Bone marrow (tissue), 2 donors: ENCODE results near the gene GNAS.
A peak's percentile ranks its signal among the peaks of the same experiment; 100 is the strongest.
"Not testable (repeated sequence)": the region's sequence is repeated elsewhere in the genome, so short reads cannot be mapped to it uniquely, and the experiment has no call there.

Experiments used
- DNase-seq, 2 donors: peaks; one replicate each; lab custom pipeline; 2025; lab: John Stamatoyannopoulos, UW

GNAS gene

DNA sequence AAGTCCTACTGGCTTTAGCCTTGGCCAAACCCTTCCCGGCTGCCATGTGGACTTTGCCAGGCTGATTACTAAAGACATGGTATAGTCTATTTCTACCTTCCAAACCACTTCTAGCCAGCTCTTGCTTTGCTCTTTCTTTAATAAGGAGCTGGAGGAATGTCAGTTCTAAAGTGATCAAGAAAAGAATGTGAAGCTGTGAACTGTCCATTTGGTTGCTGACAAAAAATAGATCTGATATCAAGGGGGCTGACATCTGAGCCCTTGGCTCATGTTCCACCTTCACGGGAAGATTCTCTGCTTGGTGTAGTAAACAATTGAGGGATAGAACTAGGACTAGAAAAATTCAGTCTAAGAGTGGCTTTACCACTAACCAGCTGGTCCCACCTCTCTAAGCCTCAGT lies 24.4 kb upstream of the GNAS start:
- no peak for DNase-seq

DNA sequence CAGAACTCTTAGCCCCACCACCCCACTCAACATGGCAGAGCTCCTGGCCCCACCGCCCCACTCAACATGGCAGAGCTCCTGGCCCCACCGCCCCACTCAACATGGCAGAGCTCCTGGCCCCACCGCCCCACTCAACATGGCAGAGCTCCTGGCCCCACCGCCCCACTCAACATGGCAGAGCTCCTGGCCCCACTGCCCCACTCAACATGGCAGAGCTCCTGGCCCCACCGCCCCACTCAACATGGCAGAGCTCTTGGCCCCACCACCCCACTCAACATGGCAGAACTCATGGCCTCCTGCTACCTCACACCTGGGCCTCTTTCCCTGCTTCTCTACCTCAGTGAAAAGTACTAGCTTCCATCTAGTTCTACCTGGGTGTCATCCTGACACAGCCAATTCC lies 23.7 kb upstream of the GNAS start:
- not testable (repeated sequence) for DNase-seq

DNA sequence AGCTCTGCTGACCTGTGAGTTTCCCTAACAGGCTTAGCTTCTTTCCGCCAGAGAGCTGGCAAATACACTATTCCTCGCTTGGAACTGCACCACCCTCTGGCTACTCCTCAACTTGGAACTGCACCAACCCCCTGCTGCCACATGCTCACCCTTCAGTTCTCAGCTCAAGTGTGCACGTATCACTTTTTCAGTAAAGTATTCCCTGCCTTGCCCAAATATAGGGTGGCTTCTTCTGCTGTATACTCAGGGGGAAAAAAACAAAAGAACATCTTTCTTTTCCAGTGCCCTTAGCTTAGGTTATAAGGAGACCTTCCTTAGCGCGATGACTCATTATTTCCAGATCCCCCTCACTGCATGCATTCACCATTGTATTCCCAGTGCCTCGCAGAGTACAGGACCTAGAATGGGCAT lies 23.0 kb upstream of the GNAS start:
- DNase-seq = no peak

DNA sequence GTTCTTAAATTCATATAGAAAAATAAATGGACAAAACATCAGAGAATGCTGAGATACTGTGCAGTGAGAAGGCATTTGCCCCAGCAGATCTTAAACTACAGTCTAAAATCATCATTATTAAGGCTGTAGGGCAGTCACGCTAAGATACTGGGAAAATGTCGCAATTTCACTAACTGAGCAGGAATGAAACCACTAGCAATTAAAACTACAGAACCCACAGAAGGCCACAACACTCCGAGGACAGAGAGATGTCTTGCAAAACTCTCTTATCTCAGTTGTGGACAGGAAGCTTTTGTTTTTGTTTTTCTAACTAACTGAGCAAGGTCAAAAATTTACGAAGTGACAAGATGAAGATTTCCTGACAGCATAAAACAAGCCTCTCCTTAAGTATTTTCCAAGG lies 20.1 kb upstream of the GNAS start:
- no peak for DNase-seq

DNA sequence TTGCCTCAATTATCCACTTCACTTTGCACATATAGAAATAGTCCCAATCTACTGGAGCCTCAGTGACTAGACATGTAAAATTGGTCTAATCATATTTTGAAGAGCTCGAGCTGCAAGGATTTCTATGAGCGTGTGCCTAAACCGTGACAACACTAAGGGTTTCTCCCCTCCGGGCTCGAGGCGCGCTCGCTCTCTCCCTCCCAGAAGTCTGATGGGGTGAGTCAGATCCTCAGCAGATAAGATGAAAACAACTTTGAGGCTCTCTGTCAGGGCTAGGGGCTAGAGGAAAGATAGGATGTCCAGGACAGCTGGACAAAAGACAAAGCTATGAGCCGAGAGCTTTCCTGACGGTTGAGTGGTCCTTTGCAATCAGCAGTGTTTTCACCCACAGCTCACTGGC lies 18.6 kb upstream of the GNAS start:
- no peak for DNase-seq

DNA sequence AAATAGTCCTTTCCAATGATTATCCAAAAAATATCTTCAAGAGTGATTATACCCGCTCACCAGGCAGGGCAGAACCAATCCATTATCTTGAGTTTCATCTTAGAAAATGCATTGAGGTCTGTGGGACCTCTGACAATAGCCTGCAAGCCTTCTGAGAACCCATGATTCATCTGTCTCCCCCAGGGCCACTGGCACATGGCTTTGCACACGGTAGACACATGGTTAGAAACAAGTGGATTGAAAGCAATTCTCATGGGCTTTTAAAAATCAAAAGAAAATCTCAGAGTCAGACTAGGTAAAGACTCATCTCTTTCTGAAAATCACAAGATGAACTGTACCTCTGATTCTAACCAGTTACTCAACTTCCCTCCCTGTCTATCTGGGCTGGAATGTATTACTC lies 17.3 kb upstream of the GNAS start:
- no peak for DNase-seq

DNA sequence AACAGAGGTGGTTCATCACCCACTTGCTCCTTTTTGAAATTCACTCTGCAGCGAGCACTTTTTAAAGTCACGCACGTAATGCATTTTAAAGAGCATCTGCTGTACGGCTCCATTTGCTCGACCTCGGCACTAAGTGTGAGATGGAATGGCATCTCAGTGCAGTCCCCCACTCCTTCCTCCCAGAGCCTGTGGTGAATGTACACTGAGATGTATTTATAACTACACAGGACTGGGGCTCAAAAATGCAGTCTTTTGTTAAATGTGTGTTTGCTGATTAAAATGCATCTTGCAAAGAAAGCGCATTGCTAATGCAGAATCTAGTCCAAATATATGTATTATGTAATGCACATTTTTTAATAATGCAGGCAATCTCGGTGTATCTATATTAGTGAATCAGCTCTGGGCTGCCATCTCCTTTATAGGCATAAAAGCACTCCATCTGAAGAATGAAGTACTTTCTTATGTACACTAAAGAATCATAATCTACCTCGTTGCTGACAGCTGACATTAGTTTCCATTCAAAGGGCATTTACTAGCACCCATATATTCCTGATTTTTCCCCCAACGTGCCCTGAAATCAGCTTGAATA lies 15.8 kb upstream of the GNAS start:
- DNase-seq = no peak

DNA sequence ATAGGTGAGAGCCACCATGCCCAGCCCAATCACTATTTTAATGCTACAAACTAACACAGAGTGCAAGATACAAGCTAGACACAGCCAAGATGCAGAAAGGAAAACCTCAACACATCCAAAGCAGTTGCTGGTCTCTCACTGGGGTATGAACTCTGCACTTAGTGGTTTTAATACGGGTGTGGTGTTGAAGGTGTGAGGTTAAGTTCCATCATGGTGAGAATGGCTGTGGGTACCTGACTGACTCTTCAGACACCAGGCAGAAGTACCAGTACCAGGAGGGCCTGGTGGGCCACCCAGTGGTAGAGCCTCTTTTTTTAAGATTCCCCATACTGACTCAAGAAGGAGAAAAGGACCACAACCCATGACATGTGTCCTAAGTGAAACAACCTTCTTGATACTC lies 14.8 kb upstream of the GNAS start:
- no peak for DNase-seq

DNA sequence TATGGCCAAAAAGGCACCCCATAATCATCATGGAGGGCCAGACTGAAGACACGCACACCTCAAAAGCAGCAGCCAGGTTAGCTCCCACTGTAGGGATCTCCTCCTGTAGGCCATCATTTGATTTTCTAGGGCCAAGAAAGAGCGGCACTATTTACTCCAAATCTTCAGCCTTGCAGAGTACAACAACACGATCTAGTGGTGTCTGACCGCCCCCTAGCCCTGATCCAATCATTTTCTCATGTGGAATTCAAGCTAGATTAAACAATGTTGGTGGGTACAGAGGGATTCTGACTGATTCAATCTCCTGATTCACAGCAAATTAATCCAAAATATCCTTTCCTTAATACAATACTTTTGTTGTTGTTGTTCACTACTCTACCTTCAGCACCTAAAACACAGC lies 14.3 kb upstream of the GNAS start:
- no peak for DNase-seq

DNA sequence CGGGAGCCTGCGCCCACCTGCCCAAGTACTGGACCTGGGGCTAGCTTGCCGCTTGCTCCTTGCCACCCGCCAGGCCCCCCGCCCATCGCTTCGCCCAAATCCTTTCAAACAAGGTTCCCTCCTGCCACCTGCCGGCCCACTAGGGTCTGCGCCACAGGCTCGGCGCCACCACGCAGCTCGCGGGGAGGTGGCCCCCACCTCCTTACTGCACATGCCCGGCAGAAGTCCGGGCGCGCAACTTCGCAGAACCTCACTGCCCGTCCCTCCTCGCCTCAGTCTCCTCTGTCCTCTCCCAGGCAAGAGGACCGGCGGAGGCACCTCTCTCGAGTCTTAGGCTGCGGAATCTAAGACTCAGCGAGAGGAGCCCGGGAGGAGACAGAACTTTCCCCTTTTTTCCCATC lies 13.0 kb upstream of the GNAS start:
- no peak for DNase-seq

DNA sequence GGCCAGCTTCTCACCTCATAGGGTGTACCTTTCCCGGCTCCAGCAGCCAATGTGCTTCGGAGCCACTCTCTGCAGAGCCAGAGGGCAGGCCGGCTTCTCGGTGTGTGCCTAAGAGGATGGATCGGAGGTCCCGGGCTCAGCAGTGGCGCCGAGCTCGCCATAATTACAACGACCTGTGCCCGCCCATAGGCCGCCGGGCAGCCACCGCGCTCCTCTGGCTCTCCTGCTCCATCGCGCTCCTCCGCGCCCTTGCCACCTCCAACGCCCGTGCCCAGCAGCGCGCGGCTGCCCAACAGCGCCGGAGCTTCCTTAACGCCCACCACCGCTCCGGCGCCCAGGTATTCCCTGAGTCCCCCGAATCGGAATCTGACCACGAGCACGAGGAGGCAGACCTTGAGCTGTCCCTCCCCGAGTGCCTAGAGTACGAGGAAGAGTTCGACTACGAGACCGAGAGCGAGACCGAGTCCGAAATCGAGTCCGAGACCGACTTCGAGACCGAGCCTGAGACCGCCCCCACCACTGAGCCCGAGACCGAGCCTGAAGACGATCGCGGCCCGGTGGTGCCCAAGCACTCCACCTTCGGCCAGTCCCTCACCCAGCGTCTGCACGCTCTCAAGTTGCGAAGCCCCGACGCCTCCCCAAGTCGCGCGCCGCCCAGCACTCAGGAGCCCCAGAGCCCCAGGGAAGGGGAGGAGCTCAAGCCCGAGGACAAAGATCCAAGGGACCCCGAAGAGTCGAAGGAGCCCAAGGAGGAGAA lies 12.3 kb upstream of the GNAS start:
- DNase-seq = no peak

DNA sequence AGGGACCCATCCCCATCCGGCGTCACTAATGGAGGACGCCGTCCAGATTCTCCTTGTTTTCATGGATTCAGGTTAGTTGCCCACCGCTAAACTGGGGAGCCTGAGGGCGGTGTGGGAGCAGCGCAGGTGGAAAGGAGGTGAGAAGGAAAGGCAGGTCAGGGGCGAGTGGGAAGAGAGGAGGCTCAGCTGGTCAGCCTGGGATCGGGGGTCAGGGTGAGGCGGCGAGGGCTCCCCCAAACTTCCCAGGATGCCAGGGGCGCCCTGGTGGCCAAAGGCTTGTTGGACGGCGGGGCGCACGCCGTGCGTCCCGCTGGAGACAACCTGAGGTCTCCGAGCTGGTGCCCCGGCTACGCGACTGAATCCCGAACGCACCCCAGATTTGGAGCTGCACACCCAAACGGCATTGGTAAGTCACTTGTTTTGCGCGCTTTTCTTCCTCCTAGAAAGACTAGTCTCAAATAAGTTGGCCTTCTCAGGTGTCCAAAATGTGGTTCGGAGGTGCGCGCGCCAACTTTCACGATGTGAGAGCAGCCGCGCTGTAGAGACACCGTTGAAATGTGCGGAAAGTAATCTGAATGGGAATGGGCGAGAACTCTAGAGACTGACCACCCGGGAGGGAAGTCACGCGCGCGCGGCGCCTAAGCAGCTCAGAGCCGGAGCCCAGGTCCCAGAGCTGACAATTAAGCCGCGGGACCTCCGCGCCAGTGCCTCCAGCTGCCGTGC lies 11.5 kb upstream of the GNAS start:
- no peak for DNase-seq

DNA sequence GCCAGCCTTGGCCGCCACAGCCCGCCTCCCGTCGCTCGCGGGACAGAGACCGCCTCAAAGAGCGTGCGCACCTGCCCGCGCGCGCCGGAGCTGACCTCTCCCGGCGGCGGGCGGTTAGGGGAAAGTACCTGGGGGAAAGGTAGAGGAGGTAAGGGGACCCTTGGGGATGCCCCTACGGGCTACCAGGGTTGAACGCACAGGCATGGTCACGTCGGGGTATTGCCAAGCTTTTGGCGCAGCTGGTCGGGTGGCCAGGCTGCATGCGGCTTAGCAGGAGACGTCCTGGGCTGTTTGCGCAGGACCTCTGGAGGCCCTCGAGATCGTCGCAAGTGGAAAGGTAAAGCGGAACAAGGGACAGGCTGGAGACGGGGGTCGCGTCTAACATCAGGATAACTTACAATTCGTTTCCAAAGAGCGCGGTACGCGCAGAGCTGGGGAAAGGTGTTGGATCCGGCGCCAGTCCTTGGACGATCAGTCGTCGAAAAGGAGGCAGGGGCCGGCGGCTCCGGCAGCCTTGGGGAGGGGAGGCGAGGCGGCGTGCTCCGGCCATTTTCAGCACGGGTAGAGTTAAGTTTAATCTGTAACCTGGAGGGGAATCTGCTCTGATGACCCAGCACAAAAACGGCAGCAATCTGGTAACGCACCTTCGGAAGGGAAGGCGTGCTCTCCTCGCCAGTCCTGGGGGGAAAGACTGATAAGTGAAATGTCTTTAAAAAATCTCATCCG lies 10.8 kb upstream of the GNAS start:
- DNase-seq = no peak

DNA sequence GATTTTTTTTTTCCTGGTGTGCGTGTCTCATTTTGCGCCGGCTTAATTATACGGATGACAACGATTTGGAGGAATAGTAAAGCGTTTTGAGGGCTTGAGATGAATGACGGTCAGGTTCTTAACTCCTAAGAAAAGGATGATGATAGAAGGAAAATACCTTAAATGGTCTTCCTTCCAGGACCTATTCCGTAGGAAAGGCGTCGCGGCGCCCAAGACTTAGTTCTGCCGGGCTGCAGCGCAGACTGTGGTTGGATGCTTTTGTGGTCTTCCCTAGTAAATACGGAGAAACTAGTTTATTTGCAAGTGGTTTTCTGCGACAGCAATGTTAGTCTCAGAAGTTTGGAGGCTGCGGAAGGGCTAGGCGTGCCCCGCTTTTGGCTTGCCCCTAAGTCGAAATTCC lies 10.2 kb upstream of the GNAS start:
- DNase-seq = no peak

DNA sequence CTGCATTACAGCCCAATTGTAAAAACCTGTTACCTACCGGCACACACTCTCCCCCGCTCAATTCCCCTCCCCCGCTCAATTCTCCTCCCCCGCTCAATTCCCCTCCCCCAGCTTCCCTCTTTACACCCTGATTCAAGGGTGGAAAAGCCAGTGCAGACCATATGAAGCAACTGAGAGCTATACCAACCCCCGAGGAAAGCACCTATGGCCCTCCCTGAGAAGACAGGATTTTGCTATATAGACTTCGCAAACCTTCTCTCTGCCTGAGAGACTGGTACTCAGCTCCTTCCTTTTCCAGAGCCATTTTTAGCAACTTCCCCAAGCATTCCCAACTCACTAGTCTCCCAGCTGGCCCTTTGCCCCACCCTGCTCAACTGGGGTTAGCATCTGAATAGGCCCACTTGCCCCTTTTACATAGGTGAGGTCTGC lies 9.4 kb upstream of the GNAS start:
- no peak for DNase-seq

DNA sequence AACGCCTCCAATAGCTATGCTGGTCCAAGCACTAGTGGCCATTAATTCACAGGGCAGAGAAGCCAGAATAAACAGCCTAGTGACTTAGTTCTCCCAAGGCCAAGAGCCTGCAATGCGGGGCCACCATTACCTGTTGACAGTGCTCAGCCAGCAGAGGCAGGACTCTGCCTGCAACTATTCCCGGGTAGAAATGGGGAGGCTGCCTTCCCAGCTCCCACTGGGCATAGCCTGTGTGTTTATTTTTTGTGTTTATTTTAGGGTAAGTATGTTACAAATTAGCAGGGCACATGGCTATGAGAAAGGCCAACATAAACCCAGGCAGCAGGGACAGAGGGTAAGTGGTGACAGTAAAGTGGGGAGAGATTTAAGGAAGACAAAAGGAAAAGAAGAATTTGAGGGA lies 6.8 kb upstream of the GNAS start:
- DNase-seq = no peak

DNA sequence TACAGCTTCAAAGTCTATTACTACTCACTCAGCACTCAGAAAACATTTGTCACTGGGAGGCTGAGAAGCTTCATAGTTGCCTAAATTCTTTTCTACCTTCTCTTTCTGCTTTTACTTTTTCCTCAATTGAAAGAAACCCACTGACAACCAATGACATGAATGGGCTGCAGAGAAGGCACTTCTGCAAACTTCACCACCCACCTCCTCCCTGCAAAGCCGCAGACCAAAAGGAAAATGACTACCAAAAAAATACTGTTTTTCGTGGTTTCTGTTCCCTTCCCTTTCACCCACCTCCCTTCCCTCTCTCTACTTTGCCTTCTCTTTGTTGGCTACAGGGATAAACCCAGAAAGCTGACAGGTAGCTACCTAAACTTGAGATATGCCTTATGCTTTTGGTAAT lies 5.1 kb upstream of the GNAS start:
- peak in 1 of 2 donors; percentile 18 for DNase-seq

DNA sequence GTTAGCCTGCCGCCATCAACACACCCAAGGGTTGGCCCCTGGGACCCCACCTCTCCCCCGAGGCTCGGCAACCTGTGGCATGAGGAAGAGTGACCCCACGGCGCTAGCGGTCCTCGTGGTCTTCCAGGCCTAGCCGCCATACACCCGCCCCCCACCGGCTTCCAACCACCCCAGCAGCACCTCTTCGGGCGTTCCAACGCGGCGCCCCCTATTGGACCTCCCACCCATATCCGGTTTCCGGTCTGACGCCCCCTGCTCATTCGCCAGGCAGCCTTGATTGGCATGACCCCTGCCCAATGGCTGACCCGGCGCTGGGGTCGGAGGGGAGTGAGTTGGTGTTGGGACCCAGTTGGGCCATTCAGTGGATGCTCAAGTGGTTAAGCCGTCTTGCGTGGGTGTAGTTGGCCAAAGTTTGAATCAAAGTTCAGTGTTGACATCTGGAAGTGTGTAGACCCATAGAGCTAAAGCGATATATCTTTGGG lies 1.8 kb upstream of the GNAS start, which contains the start of gene GNAS-AS1:
TSS of gene GNAS-AS1 (minus strand) at position 210 of the 482 bp plus-strand sequence.
- DNase-seq = no peak

DNA sequence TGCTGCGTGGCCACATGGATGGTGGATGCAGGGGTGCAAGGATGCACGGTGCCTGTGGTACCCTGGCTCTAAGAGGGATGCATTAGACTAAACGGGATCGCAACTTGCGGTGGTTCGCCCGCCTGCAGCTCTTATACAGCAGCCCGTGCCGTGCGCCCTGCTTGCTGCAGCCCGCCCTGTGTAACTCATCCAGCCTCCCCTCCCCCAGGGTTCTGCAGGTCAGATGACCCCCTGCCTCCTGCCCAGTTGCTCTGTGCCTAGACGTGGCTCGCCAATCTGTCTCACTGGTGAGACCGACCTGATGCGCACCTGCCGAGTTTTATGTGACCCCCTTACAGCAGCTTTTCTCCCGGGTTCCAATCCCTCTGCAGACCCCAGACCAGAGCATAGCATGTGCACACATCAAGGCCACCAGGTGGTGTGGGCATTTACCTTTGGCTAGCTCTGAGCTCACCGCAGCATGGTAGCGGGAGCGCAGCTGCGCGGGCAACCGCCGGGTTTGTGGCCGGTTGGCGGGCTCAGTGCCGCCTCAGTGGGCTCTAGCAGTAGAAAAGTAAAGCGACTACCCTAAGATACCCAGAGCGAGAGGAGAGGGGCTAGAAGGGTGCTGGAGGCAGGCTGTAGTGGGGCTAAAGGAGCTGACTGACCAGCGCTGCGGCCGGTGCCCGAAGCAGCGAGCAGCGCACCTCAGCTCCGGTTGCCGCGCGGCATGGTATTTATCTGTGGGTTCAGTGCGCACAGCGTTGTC lies 1.1 kb upstream of the GNAS start:
- no peak for DNase-seq

DNA sequence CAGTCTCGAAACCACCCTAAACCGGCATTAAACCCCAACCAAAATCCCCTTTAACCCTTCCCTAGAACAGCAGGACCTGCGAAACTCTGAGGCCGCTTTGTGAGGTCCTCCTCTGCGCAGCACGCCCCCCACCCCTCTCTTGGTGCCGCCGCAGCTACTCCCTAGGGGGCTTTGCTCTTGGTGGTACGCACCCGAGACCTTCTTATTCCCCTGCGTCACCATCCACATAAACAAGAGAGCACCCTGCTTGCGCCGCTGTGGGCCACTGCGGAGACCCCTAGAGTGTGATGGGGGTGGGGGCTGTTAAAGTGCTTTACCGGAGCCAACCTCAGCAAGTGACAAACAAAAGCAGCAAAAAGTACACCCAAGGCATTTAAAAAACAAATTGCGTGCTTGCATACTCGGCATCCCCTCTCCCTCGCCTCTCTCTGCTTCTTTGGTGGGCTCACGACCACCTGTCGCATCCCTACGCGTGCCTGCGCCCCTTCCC lies 502 bp upstream of the GNAS start:
- DNase-seq = no peak

DNA sequence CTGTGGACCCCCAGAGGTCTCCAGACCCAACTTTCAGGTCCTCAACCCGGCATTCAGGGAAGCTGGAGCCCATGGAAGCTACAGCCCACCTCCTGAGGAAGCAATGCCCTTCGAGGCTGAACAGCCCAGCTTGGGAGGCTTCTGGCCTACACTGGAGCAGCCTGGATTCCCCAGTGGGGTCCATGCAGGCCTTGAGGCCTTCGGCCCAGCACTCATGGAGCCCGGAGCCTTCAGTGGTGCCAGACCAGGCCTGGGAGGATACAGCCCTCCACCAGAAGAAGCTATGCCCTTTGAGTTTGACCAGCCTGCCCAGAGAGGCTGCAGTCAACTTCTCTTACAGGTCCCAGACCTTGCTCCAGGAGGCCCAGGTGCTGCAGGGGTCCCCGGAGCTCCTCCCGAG lies 950 bp downstream of the GNAS start:
- DNase-seq = no peak
